ENCODE results near the gene GNG12.
A peak's percentile ranks its signal among the peaks of the same experiment; 100 is the strongest.

Gene GNG12

DNA sequence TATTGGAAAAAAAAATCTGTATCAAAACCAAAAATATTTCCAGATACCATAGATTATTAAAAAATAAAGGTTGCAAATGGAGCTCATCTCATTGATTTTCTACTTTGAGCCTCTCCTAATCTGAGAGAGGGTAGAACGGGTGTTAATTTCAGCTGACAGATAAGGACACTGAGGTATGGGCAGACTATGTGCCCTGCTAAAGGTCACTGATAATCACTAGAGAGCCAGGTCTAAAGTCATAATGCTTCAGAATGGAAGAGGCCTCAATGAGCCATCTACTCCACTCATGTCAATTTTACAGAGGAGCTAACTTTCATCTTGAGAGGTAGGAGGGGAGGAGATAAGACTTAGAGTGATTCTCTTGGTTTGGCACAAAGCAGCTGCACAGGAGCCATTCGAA lies 21.0 kb downstream of the GNG12 start:
- no peak for DNase-seq

DNA sequence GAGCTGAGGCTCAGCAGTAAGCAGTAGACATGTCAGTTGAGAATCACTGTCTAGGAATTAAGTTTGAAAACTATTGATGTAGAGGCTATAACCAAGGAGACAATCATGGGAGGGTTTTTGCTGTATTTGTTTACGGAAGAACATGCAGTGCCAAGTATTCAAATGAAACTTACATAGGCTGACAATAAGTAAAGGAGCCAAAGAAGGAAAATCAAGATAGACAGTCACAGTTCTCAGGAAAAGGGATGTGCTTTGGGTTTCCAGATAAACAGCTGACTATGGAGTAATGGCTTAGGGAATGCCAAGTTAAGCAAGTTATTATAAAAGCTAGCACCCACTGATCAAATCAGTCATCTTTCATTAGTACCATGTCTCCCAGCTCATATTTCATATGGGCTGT lies 21.5 kb downstream of the GNG12 start:
- no peak for DNase-seq

DNA sequence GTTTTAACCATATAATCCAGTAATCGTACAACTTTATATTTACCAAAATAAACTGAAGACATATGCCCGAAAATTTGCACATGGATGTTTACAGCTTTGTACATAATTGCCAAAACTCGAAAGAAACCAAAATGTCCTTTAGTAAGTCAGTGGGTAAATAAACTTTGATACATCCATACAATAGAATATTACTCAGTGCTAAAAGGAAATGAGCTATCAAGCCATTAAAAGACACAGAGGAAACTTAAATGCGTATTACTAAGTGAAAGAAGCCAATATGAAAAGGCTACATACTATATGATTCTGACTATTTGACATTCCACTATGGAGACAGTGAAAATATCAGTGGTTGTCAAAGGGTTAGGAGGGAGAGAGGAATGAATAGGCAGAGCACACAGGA lies 23.4 kb downstream of the GNG12 start:
- no peak for DNase-seq

GRCh38 chr1:67807282-67807681 lies 26.0 kb downstream of the GNG12 start:
- no peak for DNase-seq

GRCh38 chr1:67804710-67805109 lies 28.6 kb downstream of the GNG12 start:
- DNase-seq: no peak

DNA sequence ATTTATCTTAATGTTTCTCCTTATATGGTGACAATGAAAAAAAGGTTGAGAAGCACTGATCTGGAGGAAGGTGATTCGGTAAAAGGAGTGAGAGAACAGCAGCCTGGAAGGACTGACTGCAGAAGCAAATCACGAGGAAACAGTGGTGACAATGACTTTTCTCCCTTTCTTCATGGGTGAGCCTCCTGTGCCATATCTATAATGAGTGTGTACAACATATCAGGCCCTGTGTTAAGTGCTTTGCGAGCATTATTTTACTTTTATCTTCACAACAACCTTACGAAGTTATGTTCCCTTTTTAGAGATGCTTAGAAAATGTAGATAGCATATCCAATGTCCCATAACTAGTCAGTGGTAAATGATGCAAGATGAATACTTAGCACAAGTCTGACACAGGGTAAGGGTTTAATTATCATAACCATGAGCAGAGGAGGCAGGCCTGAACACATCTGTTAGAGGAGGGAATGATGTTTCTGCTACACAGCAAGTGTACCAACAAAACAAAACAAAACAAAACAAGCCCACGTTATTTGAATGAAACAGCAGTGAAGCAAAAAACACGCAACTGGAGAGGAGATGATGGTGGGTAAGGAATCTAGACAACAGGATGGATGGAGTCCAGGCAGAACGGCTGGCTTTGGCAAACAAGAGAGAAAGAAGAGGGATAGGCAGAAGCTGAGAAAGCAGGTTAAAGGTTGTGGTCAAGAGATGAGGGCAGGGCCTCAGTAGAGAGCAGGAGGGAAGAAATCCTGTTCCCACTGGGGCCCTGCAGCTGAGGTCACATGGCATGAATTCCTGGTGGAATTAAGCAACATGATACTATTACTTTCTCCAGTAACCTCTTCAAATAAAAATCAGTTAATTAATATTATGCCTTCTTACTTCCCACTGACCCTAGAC lies 29.6 kb downstream of the GNG12 start:
- DNase-seq: no peak

DNA sequence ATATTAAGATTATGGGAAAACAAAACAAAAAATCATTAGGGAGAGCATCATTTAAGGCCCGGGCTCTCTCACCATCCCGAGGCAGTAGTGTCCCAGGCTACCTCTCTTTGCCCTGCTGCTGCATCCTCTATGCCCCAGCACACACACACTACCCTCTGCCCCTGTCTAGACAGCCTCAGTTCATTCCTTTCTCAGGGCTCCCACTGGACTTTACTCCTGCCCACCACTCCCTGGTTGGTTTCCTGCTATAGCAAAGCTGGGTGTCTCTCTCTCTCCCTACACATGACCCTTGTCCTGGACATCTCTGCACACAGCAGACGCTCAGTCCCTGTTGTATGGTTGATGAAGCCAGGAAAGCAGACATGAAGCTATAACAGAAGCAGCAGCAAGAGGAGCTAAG lies 30.7 kb downstream of the GNG12 start:
- DNase-seq: no peak

- peak; percentile 95 for DNase-seq
Measured at GRCh38 chr1:67801903-67802302, 31.4 kb downstream of the GNG12 start.

DNA sequence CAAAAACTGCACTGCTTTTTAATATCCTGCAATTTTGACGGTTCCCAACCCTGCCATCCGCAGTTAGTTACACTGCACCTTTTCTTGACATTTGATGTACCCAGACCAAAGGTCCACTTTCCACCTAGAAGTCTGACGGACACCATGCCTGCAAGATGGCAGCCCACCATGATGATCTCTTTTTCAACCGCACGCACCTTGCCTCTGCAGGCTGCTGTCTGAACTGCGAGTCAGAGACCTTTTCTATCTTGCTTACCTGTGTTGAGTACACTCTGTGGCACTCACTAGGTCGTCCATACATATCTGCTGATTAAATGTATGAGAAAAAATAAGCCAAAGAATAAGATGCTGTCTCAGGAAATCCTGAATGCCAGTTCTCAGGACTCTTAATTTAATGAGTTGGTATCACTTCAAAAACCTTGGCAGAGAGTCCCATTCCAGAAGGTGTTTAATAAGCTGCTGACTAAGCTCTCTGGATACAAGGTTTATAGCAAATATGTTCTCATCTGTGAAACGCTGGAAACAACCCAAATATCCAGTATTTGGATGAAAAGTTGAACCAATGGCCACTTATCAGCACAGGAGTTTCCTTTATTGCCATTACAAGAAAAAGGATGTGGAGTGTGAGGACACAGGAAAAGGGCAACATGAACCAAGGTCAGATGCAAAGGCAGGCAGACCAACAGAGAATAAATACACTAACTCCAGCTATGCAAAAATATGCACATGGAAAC lies 37.9 kb downstream of the GNG12 start:
- DNase-seq: no peak

DNA sequence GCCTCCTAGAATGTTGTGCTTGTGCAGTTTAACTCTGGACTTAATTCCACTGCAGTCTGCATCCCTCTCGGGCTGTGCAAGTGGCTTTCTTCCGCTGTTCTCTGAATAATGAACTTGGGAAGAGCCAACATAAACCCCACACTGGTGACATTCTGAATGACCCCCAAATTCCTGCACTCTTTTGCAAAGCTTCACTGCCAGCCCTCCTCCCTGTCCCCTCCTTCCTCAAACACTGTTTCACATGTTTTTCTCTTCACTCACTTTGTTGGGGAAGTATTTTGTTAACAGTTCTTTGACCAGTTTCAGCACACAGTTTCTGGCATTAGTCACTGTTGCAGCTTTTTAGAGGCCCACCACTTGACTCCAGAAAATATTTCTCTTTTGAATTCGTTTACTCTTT lies 39.7 kb downstream of the GNG12 start:
- DNase-seq: peak; percentile 58

- DNase-seq: no peak
Measured at GRCh38 chr1:67792741-67793458, 40.4 kb downstream of the GNG12 start.

- DNase-seq: no peak
Measured at GRCh38 chr1:67792103-67792502, 41.2 kb downstream of the GNG12 start.

DNA sequence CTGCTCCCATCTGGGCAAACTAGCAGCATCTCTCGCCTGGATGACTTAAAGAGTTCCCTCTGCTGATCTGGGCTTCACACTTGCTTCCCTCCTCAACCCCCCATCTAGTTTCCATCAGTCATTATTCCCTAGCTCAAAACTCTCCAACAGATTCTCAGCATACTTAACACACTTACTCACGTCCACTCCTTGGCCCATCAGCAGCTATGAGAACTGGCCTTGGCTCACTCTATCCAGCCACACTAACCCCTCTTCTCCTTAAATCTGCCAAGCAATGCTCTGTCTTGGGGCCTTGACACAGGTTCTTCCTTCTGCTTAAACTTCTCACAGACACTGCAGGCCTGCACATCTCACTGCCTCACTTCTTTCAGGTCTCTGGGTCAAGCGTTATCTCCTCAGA lies 41.6 kb downstream of the GNG12 start:
- peak; percentile 98 for DNase-seq

- DNase-seq: peak; percentile 54
Measured at GRCh38 chr1:67791261-67791660, 42.0 kb downstream of the GNG12 start.

GRCh38 chr1:67790201-67790692 lies 43.0 kb downstream of the GNG12 start:
- no peak for DNase-seq

DNA sequence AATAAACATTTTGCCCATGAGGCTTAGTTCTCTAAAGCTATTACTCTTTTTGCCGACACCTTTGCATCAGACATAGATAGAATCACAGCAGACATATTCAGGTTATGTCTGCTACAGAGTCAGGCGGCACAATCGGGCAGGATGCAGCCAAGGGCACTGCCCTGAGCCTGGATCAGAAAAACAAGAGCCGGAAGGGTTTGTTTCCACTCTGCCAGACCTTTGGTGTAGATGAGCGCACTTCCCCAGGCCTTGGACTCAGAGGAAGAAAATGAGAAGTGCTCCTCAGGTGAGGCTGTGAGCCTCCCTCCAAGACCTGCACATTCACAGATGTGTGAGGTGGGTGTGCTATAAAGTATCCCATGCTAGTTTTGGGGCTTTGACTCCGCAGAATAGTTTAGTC lies 43.7 kb downstream of the GNG12 start:
- DNase-seq: no peak

- no peak for DNase-seq
Measured at GRCh38 chr1:67788904-67789303, 44.4 kb downstream of the GNG12 start.

DNA sequence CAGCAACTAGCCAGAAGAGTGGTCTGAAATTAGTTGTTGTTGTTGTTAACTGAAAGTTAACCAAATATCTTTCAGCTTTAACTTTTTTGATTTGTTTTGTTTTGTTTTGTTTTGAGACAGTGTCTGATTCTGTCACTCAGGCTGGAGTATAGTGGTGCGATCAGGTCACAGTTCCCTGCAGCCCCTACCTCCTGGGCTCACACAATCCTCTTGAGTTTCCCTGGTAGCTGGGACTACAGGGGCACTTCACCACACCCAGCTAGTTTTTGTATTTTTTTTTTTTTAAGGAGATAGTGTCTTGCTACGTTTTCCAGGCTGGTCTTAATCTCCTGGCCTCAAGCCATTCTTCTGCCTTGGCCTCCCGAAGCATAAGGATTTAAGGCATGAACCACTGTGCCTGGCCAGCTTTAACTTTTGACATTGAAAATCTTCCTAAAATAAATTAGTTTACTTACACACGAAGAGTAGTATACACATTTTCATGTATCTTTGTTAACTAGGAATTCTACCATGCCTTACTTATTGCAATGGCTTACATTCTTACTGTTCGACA lies 45.0 kb downstream of the GNG12 start:
- DNase-seq: no peak

DNA sequence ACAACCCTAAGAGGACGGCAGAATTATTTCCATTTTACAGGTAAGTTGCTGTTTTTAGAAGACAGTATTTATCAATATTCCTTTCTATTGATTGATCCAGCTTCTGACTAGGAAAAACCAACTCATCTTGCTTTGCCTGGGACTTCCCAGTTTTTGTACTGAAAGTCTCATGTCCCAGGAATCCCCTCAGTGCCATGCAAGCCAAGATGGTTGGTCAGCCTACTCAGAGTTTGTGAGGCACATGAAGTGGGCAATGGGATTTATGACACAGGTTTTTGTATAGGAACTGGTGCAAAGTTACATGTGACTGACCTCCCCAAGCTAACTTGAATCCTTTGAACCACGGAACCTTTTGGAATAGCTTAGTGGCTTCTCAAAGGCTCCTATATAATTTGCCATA lies 45.5 kb downstream of the GNG12 start:
- DNase-seq: no peak

DNA sequence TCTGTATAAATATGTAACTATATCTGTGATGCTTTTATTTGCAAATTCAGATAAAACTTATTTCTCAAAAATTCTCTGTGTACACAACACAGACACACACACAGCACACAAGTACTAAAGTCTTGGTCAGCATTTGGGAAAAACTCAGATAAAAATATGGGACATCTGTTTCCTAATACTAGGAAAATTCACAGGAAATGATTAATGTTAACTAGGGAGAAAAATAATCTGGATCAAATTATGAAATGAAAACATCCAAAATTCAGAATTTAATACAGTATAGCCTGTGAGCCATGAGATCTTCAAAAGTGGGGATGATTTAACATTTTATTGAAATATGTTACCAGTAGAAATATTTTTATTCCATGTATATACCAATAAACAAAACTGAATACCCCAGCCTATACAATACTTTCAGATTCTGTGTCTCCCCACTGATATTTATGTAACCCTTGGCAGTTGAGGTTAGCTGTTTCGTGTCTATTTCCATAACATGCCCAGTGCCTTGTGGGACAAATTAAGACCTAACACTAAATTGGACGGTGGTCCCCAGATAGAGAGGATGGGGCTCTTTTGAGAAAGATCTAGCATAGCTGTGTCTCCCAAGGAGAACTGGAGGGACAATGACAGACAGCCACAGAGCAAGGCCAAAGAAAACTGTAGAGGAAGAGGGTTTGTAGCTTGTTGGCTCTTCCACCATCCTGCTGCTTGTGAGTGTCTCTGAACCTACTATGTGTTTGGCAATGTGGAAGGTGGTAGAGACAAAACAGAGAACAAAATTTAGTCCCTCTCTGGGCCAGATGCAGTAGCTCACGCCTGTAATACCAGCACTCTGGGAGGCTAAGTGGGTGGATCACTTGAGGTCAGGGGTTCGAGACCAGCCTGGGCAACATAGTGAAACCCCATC lies 47.2 kb downstream of the GNG12 start:
- DNase-seq: no peak

DNA sequence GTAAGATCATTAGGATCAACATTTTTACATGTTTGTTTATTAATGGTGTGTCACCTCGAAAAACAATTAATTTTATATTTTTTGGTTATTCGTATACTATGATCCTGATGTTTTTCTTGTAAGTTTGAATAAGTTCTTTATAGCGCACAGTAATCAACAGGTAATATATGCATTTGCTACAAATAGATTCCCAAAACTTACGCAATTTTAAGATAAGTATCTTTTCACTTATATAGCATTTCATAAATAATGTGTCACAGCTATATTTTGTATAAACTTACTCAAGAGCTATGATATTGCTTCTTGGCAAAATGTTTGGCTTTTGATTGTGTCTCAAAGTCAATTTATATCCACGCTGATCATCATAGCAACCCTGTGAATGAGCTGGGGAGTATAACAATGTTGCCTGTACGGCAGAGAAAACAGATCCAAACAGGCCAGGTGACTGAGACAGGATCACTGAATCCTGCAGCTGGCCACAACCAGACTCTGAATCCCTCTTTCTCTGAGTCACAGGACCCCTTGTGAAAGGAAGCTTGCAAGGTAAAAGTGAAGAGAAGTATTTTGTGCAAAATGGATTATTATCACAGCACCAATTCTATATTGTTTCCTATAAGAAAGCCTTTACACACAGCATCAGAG lies 48.6 kb downstream of the GNG12 start:
- no peak for DNase-seq

DNA sequence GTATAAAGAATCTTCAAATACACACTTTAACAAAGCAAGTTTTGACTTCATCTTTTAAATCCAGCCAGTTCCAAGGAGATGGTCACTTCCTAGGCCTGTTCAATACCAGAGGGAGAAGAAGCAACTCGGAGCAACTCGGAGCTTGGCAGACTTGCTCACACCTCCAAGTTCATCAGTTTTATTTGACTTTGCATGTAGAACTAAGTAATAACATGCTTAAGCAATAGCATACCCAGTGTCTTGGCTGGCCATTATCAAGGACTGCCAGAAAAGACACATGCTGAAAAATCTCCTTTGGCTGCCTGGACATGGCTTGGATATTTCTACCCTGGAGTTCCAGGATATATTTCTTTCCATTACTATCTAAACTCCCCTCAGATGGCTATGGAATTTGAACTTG lies 52.6 kb downstream of the GNG12 start:
- DNase-seq: no peak
